Activated T-cell treated with anti-CD3 and anti-CD28 coated beads for 48 hours (primary cell): Measurements from ENCODE around the gene HYAL2.

Experiments used
- DNase-seq: peaks from one replicate; pipeline ENCODE4 v3.0.0-alpha.2; 2020; ENCODE audit warnings: low read depth

Gene HYAL2

DNA sequence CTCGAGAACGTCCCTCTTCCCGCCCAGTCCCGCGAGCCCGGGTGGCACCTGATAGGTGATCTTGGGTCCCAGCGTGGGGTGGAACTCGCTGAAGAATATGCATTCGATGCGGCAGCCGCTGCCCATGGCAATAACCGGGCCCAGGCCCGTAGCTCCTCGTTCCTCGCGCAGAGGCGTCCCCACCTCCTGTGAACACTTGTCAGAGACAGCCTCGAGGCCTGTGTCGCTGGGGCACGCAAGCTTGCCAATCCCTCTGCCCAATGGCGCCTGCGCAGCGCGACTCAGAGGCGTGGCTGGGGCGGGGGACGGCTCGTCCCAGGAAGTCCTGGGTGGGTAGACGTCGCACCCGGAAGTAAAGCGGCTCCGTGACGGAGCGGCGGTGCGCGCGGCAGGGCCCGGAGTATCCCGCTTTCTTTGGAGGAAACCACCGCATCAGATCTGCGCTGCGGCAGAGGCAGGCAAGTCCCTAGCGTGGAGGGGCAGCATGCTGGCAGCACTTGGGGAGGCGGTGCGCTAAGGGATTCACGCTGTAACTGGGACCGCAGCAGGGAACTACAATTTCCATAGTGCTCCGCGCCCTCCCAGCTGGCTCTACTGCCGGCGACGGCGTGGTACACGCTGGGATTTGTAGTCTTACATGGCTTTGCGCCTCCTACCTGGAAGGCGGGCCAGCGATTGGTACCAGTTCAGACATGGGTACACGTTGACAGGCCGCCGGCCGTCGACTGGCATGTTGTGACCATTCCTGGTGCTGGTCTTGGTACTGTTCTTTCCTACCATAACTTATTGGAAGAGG lies 28.2 kb upstream of the HYAL2 start, which contains the start of the genes CYB561D2 and NPRL2:
TSS of gene CYB561D2 (plus strand) at position 336 of the 796 bp plus-strand sequence. CDS start 572 bp downstream, outside the sequence.
TSS of gene NPRL2 (minus strand) at position 249 of the 796 bp plus-strand sequence. CDS start at position 126, 123 bp downstream.
- peak; percentile 99 for DNase-seq

DNA sequence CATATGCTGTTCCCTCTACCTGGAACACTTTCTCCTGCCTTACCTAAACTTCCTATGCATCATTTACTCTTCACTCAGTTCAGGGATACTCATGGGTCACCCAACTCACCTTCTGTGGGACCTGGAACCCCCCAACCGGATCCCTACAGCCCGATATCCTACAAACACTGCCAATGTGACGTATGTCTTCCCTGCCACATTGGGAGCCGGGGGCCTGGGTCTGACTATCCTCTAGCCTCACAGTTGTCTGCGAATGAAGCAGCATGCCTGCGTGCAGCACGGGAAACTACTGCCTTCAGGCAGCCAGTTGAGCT lies 27.6 kb upstream of the HYAL2 start:
- DNase-seq, result no peak

DNA sequence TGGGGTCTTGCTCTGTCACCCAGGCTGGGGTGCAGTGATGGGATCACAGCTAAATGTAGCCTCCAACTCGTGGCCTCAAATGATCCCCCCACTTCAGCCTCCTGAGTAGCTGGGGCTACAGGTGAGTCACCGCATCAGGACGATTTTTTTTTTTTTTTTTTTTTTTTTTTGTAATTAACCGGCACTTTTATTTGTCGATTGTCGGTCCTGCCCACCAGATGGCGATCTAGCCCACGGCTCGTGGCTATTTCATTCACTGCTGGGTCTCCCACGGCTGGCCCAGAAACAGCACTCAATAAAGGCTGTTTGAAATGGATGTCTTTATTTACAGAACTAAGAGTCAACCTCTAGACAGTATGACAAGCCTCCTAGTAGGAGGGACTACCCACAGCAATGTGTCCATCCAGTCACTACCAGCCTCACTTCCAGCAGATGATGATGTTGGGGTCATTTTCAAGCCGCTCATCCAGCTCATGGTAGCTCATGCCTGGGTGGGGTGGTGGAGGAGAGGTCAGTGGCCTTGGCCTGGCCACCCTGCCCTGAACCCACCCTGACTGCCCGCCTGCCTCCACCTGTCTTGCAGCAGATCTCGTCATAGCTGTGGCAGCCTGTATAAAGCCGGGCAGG lies 24.8 kb upstream of the HYAL2 start:
- peak; percentile 68 for DNase-seq

DNA sequence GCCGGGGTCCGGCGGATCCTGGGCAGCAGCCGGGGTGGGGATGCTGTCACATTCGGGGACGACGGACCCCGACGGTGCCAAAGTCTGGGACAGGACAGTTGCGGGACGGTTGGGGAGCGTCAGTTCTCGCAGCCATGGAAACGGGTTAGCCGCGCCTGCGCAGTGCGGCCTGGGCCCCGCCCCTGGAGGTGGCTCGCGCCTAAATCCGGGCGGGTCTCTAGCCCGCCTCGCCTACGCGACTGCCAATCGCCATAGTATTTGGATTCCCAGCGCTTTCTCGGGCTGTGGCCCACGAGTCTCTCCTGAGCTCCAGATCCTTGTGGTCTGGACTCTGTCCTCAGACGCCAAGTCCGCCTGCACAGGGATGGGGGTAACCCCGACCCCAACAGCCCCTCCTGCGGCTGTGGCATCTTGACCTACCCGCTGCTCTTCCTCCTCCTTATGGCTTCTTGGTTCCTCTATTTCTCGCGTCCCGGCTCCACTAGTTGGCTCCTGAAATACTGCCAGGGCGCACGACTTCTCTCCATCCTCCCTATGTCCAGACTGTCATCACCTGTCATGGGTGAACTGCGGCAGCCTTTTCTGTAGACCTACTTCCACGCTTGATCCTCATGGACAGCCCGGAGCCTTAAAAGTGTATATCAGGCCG lies 23.2 kb upstream of the HYAL2 start, which contains the start of gene ZMYND10:
TSS of gene ZMYND10 (minus strand) at position 147 of the 649 bp plus-strand sequence. CDS start 153 bp downstream, outside the sequence.
- DNase-seq, result peak; percentile 78

DNA sequence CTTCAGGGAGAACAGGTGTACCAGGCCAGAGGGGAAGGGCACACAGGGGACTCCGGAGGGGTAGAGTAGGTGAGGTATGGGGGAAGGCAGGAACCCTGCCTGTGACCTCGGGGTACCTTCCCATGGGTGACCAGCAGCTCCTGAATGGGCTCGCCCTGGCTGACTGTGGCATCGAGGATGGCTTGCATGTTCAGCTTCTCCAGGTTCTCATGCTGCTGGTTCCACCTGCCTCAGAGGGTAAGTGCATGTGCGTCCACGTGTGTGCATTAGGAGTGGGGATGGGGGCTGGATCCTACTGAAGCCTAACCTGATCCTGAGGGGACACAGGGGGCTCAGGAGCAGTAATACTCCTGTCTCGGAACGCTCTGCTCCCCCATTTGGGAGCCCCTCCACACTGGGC lies 22.5 kb upstream of the HYAL2 start:
- DNase-seq, result no peak

DNA sequence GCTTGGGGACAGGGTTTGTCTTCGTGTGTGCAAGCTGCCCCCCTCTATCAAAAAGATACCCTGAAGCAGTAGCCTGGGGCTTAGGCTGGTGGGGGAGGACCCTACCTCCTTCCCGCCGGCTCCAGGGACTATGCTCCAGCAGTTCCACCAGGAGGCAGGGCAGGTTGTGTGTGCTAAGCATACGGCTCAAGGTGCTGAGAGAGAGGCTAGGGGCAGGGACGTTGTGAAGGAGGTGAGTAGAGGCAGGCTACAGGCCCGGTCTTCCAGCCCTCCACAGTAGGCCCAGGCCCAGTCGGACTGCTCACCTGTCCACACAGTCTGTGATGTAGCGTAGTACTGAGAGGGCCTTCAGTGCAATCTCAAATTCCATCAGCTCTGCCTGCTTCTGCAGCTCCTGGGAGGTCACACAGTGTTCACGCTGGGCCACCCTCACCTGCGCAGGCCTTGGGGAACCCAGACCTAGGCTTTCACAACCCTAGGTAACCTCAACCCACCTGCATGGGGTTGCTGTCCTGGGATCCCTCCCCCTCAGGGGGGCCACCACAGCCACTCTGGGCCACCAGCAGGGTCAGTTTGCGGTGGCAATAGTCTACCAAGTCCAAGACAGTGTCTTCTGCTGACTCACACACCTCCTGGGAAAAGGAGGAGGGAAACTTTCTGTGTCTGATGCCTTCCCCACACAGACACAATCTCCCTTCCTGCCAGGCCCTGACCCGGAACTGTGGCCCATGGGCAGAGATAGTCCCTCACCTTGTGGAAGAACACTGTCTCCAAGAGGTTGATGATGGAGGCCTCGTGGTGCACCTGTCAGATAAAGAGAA lies 20.5 kb upstream of the HYAL2 start:
- DNase-seq, result no peak

DNA sequence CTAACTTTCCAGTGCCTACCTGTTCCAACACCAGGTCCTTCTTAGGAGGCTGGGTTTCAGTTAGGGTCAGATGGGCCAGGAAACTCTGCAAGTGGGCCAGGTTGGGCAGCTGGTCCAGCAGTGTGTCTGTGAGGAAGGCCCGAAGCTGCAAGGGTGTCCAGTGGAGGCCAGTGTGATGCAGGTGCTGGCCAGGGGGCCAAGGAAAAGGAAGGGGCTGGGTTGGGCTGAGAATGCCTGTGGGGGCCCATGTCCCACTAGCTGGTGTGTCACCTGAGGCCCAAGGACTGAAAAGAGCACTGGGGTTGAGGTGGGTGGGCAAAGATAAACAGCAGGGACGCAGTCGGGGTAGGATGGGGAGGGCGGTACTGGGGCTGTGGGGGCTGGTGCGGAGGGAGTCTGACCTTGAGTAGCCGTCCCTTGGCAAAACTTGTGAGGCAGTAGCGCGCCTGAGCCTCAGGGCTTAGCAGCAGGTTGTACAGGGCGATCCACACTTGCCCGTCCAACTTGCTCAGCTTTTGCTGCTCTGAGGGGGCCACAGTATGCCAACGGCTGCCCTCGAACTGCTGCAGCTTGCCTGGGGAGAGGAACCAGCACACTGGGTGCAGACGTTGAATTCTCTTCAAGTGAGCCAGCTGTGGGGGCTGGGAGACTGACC lies 19.6 kb upstream of the HYAL2 start:
- no peak for DNase-seq

DNA sequence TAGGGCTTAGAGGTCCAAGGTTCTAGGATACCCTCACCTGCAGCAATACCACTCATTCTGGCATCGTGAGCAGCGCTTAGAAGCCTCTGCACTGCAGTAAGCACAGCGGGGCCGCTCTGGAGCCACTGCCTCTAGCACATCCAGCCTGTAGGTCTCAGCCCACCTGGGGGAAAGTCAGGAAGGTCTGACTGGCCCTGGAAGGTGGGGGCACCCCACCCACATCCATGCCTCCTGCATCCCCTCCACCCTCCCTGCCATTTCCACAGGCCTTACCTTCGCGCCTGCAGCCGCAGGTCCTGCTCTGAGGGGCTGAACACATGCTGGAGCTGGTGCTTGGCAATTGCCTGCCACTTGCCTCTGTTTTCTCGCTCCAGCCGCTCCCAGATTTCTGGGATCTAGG lies 19.0 kb upstream of the HYAL2 start:
- no peak for DNase-seq

DNA sequence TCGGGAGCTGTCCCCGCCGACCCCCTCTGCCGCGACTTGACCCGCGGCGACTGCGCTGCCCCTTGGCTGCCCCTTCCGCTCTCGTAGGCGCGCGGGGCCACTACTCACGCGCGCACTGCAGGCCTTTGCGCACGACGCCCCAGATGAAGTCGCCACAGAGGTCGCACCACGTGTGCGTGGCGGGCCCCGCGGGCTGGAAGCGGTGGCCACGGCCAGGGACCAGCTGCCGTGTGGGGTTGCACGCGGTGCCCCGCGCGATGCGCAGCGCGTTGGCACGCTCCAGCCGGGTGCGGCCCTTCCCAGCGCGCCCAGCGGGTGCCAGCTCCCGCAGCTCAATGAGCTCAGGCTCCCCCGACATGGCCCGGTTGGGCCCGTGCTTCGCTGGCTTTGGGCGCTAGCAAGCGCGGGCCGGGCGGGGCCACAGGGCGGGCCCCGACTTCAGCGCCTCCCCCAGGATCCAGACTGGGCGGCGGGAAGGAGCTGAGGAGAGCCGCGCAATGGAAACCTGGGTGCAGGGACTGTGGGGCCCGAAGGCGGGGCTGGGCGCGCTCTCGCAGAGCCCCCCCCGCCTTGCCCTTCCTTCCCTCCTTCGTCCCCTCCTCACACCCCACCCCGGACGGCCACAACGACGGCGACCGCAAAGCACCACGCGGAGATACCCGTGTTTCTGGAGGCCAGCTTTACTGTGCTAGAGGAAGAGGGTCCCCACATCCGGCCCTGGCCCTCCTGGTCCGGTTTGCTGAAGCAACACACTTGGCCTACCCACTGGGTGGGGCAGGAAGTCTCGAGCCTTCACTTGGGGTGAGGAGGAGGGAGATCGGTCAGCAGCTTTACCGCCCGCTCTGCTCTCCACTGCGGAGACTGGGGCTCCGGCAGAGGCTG lies 18.1 kb upstream of the HYAL2 start, which contains the start of gene RASSF1:
TSS of gene RASSF1 (minus strand) at position 389 of the 882 bp plus-strand sequence. CDS start at position 358, 31 bp downstream.
- peak; percentile 77 for DNase-seq

DNA sequence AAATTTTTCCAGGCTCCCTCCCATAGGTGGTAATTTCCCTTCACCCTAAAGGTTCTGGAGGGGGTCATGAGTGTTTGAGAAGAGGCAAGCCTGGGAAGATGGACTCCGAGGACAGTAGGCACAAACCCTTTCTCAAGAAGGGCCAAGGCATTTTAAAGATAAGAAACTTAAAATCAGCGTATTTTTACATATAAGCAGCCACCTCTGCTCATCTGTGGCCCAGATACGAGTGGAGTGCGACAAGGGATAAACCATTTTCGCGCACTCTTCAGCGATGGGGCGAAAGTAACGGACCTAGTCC lies 17.6 kb upstream of the HYAL2 start:
- DNase-seq, result no peak

DNA sequence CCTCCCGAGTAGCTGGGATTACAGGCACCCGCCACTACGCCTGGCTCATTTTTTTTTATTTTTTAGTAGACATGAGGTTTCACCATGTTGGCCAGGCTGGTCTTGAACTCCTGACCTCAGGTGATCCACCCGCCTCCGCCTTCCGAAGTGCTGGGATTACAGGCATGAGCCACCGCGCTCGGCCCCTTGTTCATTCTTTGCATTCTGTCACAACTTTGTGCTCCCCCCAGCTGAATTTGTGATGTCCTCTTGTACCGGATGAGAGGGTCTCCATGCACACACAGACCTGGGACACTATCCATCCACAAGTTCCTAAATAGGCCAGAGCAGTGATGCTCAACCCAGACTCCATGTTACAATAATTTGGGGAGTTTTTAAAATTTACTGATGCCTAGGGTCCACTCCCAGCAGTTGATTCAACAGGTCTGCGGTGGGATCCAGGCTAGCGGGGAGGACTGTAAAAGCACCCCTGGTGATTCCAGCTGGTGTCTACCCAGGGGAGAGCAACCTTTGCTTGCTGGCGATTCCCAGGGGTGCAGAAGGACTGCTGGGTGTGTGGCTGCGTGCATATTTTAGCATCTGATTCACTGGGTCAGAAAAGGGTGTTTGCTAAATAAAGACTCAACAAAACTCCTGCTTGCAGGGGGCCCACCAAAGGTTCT lies 17.1 kb upstream of the HYAL2 start:
- no peak for DNase-seq

DNA sequence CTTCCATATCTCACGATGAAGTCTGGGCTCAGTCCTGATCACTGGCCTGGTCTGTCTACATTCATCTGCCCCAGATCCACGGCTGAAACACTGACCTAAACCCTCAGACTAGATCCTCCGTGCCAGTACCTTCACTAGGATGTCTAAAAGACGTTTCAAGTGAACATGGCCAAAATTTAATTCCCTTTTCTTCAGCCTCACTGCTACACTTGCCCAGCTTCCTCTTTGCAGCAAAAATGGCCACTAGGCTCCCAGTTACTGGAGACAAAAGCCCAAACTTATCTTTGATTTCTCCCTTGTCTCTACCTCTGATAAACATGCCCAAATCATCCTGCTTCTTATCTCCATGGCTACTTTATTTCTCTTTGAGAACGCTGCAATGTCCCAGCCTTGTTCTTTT lies 16.4 kb upstream of the HYAL2 start:
- DNase-seq, result no peak

DNA sequence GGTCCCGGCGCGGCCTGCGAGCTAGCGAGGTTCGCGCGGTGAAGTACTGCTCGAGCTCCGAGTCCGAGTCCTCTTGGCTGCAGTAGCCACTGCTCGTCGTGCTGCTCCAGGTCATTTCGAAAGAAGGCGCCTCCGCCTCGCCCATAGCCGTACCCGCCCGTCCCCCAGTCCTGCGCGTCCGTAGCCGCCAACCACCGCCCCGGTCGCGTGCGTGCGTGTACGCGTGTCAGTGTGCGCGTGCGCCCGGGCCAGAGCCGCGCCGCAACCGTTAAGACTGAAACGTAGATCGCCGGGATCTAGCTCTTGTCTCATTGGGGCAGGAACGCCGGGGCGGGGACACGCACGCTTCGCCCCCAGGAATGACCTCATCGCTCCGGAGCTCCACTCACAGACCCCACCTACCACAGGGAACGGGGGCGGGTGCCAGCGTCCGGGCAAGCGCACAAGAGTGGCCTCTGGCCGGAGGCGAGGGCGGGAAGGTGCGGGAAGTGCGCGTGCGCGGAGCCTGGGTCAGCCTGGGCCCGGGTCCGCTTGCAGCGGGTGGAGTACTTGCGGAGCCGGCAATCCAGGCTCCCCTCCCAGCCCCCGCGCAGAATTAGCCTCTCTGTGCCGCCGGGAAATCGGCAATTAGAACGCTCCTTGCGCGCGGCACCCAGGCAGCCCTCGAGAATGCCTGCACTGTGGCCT lies 14.8 kb upstream of the HYAL2 start:
- peak; percentile 96 for DNase-seq

DNA sequence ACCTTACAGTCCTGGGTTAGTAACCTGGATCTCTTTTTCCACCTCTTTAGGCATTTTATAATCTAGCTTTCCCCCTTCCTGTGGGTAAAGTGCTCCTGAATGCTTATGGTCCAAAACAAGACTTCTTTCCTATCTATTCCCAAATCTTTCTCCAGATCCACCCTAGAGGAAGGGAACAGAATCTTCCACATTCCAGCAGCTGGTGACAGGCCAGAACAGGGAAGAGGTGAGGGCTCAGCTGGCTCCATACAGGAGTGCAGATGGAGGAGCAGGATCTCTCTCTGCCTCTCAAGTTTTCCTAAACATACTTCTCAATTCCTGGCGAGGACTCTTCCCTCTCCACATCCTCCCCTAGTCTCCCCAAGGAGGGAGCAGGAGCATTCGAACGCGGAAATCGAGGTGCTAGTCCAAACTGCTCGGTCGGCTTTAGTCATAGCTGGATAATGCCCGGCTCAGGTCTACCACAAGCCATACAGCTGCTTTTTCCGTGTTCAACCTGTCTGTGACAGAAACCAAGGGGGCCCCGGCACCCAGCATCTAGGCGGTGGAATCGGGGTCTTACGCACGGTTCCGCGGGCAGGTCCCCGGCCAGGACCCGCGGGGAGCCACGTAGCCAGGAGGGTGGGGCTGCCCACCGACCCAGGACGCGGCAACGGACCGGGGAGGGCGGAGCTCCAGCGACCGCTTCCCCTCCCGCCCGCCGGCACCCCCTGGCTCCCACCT lies 14.1 kb upstream of the HYAL2 start:
- DNase-seq, result no peak

DNA sequence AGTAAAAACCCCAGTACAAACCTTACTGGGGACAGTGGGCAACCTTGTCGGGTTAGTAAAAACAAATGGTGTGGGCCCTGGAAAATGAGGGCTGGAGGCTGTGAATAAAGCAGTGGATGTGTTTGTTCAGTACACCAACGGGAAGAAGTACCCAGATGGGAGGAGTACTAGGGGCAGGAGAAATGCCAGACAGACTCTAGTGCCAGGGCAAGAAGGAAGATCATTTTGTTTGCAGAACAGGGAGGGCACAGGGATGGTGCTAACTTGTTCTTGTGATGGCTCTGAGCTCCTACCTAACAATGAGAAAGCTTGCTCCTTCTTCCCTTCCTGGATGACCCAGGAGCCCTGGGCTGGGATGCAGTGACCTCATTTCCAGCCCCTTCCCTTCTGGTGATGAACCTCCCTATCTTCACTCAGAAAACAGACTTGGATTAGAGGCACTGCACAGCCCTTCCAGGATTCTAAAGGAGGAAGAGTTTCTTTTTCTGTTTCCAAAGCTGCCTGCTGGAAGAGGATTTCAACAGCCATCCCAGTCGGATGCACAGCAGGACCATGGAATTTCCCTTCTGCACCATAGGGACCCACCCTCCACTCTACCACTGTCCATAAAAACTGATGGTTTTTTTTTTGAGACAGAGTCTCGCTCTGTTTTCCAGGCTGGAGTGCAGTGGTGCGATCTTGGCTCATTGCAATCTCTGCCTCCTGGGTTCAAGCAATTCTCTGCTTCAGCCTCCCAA lies 12.0 kb upstream of the HYAL2 start:
- DNase-seq, result no peak

DNA sequence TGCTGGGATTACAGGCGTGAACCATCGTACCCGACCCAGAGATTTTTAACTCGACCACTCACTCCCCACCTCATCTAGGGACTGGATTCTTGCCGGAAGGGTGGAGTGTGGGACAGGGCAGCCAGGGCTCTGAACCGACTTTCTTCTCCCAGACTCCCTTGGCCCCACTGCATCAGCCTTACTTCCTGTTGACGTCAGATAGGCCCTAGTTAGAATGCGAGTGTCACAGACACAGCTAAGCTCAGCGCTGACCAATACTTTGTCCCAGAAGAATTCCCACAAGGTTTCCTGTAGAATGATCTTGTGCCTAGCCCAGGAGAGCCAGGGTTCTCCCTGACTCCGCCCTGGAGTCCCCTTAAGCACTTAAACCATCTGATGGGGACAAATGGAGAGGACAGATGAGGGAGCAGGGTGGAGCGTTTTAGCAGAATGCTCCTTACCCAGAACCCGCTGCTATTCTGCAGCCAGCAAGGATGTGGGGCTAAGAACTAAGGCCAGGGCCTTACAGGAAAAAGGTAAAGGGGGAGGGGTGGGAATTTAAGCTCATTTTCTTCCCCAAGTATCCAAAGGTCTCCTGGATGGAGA lies 11.3 kb upstream of the HYAL2 start:
- DNase-seq, result no peak

DNA sequence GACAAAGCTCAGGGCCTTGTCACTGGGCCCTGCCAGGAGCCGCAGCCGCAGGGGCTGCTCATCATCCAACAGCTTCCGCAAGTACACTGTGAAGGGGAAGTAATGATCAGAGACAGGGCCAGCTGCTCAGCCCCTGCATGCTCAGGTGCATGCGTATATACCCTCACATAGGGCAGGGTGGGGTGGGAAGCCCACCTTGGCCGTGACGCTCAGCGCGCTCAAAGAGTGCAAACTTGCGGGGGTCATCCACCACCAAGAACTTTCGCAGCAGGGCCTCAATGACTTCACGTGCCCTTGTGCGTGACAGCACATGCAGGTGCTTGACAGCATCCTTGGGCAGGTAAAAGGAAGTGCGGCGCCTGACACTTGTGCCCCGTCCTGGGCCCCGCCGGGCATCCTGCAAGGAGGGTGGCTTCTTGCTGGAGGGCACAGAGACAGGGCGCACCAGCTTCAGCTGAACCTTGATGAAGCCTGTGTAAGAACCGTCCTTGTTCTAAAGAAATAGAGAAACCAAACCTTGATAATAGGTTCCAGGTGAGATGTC lies 8.9 kb upstream of the HYAL2 start:
- no peak for DNase-seq
